Measurements from ENCODE around the gene APC.

APC gene

GRCh38 chr5:112737463-112738190 is at the start of gene APC:
TSS of gene APC (plus strand) at chr5:112737885. CDS start at chr5:112754891, 17,006 bp downstream.
- peak; percentile 90 for DNase-seq (ENCODE audit: low spot score)

GRCh38 chr5:112689155-112689909 is 48.4 kb upstream of the APC start:
- DNase-seq (ENCODE audit: low spot score), result no peak

- no peak for DNase-seq (ENCODE audit: low spot score)
Observed at GRCh38 chr5:112690605-112691338, 46.9 kb upstream of the APC start.

GRCh38 chr5:112691339-112691680 is 46.4 kb upstream of the APC start:
- DNase-seq (ENCODE audit: low spot score), result no peak

GRCh38 chr5:112691758-112692157 is 45.9 kb upstream of the APC start:
- DNase-seq (ENCODE audit: low spot score), result peak; percentile 52

GRCh38 chr5:112692472-112692871 is 45.2 kb upstream of the APC start:
- DNase-seq (ENCODE audit: low spot score), result no peak

GRCh38 chr5:112693301-112693700 is 44.4 kb upstream of the APC start:
- no peak for DNase-seq (ENCODE audit: low spot score)

GRCh38 chr5:112694853-112695709 is 42.6 kb upstream of the APC start:
- DNase-seq (ENCODE audit: low spot score), result no peak

GRCh38 chr5:112696786-112697185 is 40.9 kb upstream of the APC start:
- no peak for DNase-seq (ENCODE audit: low spot score)

GRCh38 chr5:112697322-112697721 is 40.4 kb upstream of the APC start:
- DNase-seq (ENCODE audit: low spot score), result no peak

- DNase-seq (ENCODE audit: low spot score), result no peak
Observed at GRCh38 chr5:112697833-112698232, 39.9 kb upstream of the APC start.

- DNase-seq (ENCODE audit: low spot score), result no peak
Observed at GRCh38 chr5:112703866-112704820, 33.5 kb upstream of the APC start.

- no peak for DNase-seq (ENCODE audit: low spot score)
Observed at GRCh38 chr5:112706446-112707016, 31.2 kb upstream of the APC start.

- peak; percentile 100 for DNase-seq (ENCODE audit: low spot score)
Observed at GRCh38 chr5:112707187-112708102, 30.2 kb upstream of the APC start.

GRCh38 chr5:112708103-112708622 is 29.5 kb upstream of the APC start:
- DNase-seq (ENCODE audit: low spot score), result peak; percentile 11

GRCh38 chr5:112709416-112709815 is 28.3 kb upstream of the APC start:
- peak; percentile 6 for DNase-seq (ENCODE audit: low spot score)

GRCh38 chr5:112710896-112711295 is 26.8 kb upstream of the APC start:
- DNase-seq (ENCODE audit: low spot score), result no peak

- no peak for DNase-seq (ENCODE audit: low spot score)
Observed at GRCh38 chr5:112711436-112711835, 26.2 kb upstream of the APC start.

- no peak for DNase-seq (ENCODE audit: low spot score)
Observed at GRCh38 chr5:112713206-112713605, 24.5 kb upstream of the APC start.
